HL-60 (cell line): ENCODE results near the gene MFSD8.

ENCODE experiments used
- POLR2AphosphoS5 ChIP-seq: IDR thresholded peaks from 2 replicates; pipeline ENCODE4 v1.6.1; 2012; ENCODE audit warnings: low read depth
- TF ChIP-seq, protein P1 (sequence below): IDR thresholded peaks from 2 replicates; pipeline ENCODE4 v1.6.1; 2012; ENCODE audit warnings: low read depth; ENCODE audit not compliant: insufficient replicate concordance
- TF ChIP-seq, protein P2 (sequence below): IDR thresholded peaks from one replicate; pipeline ENCODE4 v1.5.1; 2011; ENCODE audit warnings: low read length, control low read depth, inconsistent platforms; ENCODE audit not compliant: insufficient read depth

- TF ChIP-seq, protein P1, sequence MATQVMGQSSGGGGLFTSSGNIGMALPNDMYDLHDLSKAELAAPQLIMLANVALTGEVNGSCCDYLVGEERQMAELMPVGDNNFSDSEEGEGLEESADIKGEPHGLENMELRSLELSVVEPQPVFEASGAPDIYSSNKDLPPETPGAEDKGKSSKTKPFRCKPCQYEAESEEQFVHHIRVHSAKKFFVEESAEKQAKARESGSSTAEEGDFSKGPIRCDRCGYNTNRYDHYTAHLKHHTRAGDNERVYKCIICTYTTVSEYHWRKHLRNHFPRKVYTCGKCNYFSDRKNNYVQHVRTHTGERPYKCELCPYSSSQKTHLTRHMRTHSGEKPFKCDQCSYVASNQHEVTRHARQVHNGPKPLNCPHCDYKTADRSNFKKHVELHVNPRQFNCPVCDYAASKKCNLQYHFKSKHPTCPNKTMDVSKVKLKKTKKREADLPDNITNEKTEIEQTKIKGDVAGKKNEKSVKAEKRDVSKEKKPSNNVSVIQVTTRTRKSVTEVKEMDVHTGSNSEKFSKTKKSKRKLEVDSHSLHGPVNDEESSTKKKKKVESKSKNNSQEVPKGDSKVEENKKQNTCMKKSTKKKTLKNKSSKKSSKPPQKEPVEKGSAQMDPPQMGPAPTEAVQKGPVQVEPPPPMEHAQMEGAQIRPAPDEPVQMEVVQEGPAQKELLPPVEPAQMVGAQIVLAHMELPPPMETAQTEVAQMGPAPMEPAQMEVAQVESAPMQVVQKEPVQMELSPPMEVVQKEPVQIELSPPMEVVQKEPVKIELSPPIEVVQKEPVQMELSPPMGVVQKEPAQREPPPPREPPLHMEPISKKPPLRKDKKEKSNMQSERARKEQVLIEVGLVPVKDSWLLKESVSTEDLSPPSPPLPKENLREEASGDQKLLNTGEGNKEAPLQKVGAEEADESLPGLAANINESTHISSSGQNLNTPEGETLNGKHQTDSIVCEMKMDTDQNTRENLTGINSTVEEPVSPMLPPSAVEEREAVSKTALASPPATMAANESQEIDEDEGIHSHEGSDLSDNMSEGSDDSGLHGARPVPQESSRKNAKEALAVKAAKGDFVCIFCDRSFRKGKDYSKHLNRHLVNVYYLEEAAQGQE: no peak
- TF ChIP-seq, protein P2, sequence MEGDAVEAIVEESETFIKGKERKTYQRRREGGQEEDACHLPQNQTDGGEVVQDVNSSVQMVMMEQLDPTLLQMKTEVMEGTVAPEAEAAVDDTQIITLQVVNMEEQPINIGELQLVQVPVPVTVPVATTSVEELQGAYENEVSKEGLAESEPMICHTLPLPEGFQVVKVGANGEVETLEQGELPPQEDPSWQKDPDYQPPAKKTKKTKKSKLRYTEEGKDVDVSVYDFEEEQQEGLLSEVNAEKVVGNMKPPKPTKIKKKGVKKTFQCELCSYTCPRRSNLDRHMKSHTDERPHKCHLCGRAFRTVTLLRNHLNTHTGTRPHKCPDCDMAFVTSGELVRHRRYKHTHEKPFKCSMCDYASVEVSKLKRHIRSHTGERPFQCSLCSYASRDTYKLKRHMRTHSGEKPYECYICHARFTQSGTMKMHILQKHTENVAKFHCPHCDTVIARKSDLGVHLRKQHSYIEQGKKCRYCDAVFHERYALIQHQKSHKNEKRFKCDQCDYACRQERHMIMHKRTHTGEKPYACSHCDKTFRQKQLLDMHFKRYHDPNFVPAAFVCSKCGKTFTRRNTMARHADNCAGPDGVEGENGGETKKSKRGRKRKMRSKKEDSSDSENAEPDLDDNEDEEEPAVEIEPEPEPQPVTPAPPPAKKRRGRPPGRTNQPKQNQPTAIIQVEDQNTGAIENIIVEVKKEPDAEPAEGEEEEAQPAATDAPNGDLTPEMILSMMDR: no peak
- no peak for TF ChIP-seq POLR2AphosphoS5
Measured at GRCh38 chr4:127905029-127905428, 59.9 kb downstream of the MFSD8 start.
